ENCODE data around the gene RMND1. TPM values are rescaled to one million over a fixed set of nuclear protein-coding genes. Genes with fewer than 3 reads are reported as not detected.
"Not testable (repeated sequence)": the region's sequence is repeated elsewhere in the genome, so short reads cannot be mapped to it uniquely, and the experiment has no call there.

The RMND1 gene
- total RNA-seq, 3 donors from 2014 or later: 16.5 to 25.6 (median 21.0) TPM

GRCh38 chr6:151451417-151451949, 443 bp downstream of the RMND1 start:
- H3K9me3 ChIP-seq: no peaks in the 10 kb centered on the region
- peaks cover 16% of the 10 kb centered on the region for H3K4me1 ChIP-seq (ENCODE audit: low read depth)
- peak overlapping the region; percentile 79 for H3K4me3 ChIP-seq
- ATAC-seq (no peak), DNase-seq (no peak)
- intact Hi-C loops (cut with DNase I, micrococcal nuclease): no loop called here
- H3K36me3 ChIP-seq (ENCODE audit: low read depth): peaks cover 5% of the 10 kb centered on the region
- TF ChIP-seq CTCF (IDR thresholded peaks at IDR 0.05): no peak

DNA sequence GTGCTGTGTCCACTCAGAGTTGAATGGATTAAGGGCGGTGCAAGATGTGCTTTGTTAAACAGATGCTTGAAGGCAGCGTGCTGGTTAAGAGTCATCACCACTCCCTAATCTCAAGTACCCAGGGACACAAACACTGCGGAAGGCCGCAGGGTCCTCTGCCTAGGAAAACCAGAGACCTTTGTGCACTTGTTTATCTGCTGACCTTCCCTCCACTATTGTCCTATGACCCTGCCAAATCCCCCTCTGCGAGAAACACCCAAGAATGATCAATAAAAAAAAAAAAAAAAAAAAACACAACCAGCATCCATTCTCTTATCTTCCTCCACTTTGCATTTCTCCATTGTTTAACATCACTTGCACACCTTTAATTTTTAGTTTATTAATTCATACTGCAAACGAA, 998 bp downstream of the RMND1 start:
- DNase-seq; H3K4me3 ChIP-seq; ATAC-seq; H3K36me3 ChIP-seq (ENCODE audit: low read depth); H3K9me3 ChIP-seq; intact Hi-C loops (cut with DNase I, micrococcal nuclease): not testable (repeated sequence)
- peaks cover 16% of the 10 kb centered on the region for H3K4me1 ChIP-seq (ENCODE audit: low read depth)

GRCh38 chr6:151448623-151449022, 3.3 kb downstream of the RMND1 start:
- Histone ChIP-seq H3K9me3 (no peaks in the 10 kb centered on the region), H3K4me1 (ENCODE audit: low read depth) (peaks cover 11% of the 10 kb centered on the region), H3K4me3 (no peak overlapping the region), H3K36me3 (ENCODE audit: low read depth) (peaks cover 5% of the 10 kb centered on the region)
- intact Hi-C loops (cut with DNase I, micrococcal nuclease): no loop called here
- DNase-seq: no peak
- TF ChIP-seq CTCF (IDR thresholded peaks at IDR 0.05): no peak
- ATAC-seq: no peak

GRCh38 chr6:151447237-151447636, 4.7 kb downstream of the RMND1 start:
- H3K9me3 ChIP-seq: no peaks in the 10 kb centered on the region
- TF ChIP-seq CTCF (IDR thresholded peaks at IDR 0.05): no peak
- H3K36me3 ChIP-seq (ENCODE audit: low read depth): peaks cover 4% of the 10 kb centered on the region
- no peak for ATAC-seq
- no peak for DNase-seq
- no peak overlapping the region for H3K4me3 ChIP-seq
- peaks cover 5% of the 10 kb centered on the region for H3K4me1 ChIP-seq (ENCODE audit: low read depth)
- intact Hi-C loops (cut with DNase I, micrococcal nuclease): no loop called here

GRCh38 chr6:151445482-151445881, 6.4 kb downstream of the RMND1 start:
- no peak for TF ChIP-seq CTCF (IDR thresholded peaks at IDR 0.05)
- no peak for ATAC-seq
- H3K4me3 ChIP-seq: no peak overlapping the region
- intact Hi-C loops (cut with DNase I, micrococcal nuclease): no loop called here
- no peaks in the 10 kb centered on the region for H3K9me3 ChIP-seq
- H3K36me3 ChIP-seq (ENCODE audit: low read depth): no peaks in the 10 kb centered on the region
- H3K4me1 ChIP-seq (ENCODE audit: low read depth): no peaks in the 10 kb centered on the region
- no peak for DNase-seq

- intact Hi-C loops (cut with DNase I, micrococcal nuclease): no loop called here
These were observed 7.9 kb downstream of the RMND1 start for GRCh38 chr6:151443911-151444621.

More at GRCh38 chr6:151443911-151444621, 7.9 kb downstream of the RMND1 start:
- no peak for TF ChIP-seq CTCF (IDR thresholded peaks at IDR 0.05)
- DNase-seq (no peak), ATAC-seq (no peak)
- H3K36me3 ChIP-seq (ENCODE audit: low read depth): no peaks in the 10 kb centered on the region
- H3K4me3 ChIP-seq: no peak overlapping the region
- H3K9me3 ChIP-seq: no peaks in the 10 kb centered on the region
- H3K4me1 ChIP-seq (ENCODE audit: low read depth): no peaks in the 10 kb centered on the region
